Measurements from ENCODE around the gene CCDC78. TPM values are rescaled to one million over a fixed set of nuclear protein-coding genes. Genes with fewer than 3 reads are reported as not detected.

The CCDC78 gene
- total RNA-seq, 1 donor from 2014 or later = 7.6 TPM

DNA sequence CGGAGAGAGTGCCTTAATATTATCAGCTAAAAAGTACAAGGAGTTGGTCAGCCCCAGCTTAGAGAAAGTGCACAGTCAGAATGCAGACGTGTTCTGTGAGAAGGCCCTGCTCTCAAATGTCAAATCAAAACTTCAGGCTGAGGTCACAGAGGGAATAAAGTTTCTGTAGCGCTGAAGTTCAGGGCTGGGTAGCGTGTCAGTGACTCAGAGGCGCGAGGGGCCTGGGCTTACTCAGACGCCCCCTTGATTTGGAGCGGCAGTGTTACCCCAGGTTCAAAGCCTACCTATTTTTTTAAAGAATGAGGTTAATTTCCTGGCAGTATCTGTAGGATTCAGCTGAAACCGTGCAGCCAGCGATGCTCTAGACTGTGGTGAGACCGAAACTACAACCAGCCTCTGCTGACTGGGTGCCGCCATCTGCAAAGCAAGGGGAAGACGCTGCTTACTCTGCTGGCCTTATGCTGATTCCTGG lies 9.8 kb upstream of the CCDC78 start:
- H3K4me3 ChIP-seq = no peak overlapping the region
- H3K9me3 ChIP-seq = no peaks in the 10 kb centered on the region
- DNase-seq (ENCODE audit: extremely low spot score in 2 of 2) = no peak
- H3K4me1 ChIP-seq = peaks cover 23% of the 10 kb centered on the region
- TF ChIP-seq, protein P1, sequence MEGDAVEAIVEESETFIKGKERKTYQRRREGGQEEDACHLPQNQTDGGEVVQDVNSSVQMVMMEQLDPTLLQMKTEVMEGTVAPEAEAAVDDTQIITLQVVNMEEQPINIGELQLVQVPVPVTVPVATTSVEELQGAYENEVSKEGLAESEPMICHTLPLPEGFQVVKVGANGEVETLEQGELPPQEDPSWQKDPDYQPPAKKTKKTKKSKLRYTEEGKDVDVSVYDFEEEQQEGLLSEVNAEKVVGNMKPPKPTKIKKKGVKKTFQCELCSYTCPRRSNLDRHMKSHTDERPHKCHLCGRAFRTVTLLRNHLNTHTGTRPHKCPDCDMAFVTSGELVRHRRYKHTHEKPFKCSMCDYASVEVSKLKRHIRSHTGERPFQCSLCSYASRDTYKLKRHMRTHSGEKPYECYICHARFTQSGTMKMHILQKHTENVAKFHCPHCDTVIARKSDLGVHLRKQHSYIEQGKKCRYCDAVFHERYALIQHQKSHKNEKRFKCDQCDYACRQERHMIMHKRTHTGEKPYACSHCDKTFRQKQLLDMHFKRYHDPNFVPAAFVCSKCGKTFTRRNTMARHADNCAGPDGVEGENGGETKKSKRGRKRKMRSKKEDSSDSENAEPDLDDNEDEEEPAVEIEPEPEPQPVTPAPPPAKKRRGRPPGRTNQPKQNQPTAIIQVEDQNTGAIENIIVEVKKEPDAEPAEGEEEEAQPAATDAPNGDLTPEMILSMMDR (IDR thresholded peaks at IDR 0.05) = no peak
- TF ChIP-seq POLR2A (IDR thresholded peaks at IDR 0.05) (no peak), POLR2AphosphoS5 (IDR thresholded peaks at IDR 0.05; ENCODE audit: insufficient read depth in 1 of 2, low read depth in 1 of 2) (no peak)
- intact Hi-C loops (cut with DNase I) = no loop called here
- no peak overlapping the region for H3K27ac ChIP-seq
- no peaks in the 10 kb centered on the region for H3K27me3 ChIP-seq
- peaks cover 0 to 44% of the 10 kb centered on the region in 2 donors for H3K36me3 ChIP-seq

DNA sequence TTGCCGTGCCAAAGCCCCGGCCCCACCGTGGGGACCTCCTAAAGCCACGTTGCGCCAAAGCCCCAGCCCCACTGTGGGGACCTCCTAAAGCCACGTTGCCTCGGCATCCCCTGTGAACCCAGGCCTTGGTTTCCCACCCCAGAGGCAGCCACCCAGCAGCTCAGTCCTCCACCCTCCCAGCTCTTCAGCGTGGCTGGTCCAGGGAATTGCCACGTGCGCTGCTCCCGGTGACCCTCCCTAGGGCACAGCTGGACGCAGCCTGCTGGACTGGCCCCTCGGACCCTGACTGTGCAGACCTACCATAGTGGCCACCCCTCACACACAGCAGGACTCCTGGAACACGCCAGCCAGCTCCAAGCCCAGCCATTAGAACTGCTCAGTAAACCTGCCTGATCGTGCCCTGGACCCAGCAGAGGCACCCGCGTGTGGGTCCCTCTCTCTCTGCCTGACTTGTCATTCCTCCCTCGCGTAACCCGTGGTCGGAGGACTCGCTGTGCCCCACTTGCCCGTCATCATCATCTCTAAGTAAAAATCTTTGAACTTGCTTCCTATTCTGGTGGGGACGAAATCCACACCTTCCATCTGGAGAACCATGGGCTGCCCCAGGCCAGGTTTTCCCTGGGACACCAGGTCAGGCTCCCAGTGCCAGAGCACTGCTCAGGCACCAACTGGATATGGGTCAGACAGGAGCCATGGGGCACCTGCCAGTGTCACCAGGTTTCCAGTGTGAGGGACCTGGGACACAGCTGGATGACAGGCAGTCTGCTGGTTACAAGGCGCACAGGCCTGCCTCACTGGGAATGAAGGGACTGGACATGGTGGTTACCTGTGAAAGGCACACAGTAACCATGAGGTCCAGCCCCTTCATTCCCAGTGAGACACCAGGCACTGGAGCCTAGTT lies 9.0 kb upstream of the CCDC78 start:
- Histone ChIP-seq H3K27me3 (no peaks in the 10 kb centered on the region), H3K36me3 (peaks cover 0 to 44% of the 10 kb centered on the region in 2 donors), H3K27ac (no peak overlapping the region), H3K4me1 (peaks cover 19% of the 10 kb centered on the region), H3K4me3 (no peak overlapping the region), H3K9me3 (no peaks in the 10 kb centered on the region)
- no peak for DNase-seq (ENCODE audit: extremely low spot score in 2 of 2)
- TF ChIP-seq POLR2AphosphoS5 (IDR thresholded peaks at IDR 0.05; ENCODE audit: insufficient read depth in 1 of 2, low read depth in 1 of 2) (no peak), POLR2A (IDR thresholded peaks at IDR 0.05) (no peak)
- TF ChIP-seq, protein P1 (IDR thresholded peaks at IDR 0.05) = no peak
- intact Hi-C loops (cut with DNase I) = no loop called here

DNA sequence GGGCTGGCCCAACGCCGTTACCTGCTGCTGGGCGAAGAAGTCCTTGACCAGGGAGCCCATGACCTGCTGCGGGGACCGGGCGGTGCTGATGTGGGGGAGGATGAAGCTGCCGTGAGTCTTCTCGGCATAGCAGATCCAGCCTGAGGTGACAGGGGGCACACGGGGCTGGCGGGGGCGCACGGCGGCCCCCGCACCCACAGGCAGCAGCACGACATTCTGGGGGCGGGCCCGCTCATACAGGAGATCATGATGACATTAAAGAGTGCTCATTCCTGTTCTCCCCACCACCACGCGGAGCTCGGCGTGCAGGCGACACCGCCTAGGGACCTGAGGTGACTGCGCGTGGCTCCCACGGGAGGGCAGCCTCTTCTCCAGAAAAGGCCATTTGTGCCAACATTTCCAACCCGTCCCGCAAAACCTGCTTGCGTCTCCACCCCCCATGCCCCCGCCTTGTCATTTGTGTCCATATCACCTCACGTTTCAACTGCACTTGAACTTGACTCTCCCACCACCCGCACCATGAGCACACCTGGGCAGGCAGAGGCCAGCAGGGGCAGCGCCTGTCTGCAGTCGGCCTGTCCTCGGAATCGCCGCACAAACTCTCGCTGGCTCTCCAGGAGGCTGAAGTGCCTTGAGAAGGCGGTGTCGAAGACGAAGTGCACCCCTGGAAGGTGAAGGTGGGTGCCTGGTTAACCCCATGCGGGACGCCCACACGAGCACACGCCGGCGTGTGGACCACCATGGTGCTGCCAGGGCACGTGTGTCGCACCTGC lies 8.2 kb upstream of the CCDC78 start:
- Histone ChIP-seq H3K36me3 (peaks cover 0 to 44% of the 10 kb centered on the region in 2 donors), H3K27me3 (no peaks in the 10 kb centered on the region), H3K4me3 (no peak overlapping the region), H3K27ac (no peak overlapping the region), H3K4me1 (peaks cover 11% of the 10 kb centered on the region), H3K9me3 (no peaks in the 10 kb centered on the region)
- no peak for DNase-seq (ENCODE audit: extremely low spot score in 2 of 2)
- TF ChIP-seq POLR2A (IDR thresholded peaks at IDR 0.05) = no peak
- TF ChIP-seq, protein P1 (IDR thresholded peaks at IDR 0.05) = no peak
- TF ChIP-seq POLR2AphosphoS5 (IDR thresholded peaks at IDR 0.05; ENCODE audit: insufficient read depth in 1 of 2, low read depth in 1 of 2) = no peak
- intact Hi-C loops (cut with DNase I) = no loop called here

DNA sequence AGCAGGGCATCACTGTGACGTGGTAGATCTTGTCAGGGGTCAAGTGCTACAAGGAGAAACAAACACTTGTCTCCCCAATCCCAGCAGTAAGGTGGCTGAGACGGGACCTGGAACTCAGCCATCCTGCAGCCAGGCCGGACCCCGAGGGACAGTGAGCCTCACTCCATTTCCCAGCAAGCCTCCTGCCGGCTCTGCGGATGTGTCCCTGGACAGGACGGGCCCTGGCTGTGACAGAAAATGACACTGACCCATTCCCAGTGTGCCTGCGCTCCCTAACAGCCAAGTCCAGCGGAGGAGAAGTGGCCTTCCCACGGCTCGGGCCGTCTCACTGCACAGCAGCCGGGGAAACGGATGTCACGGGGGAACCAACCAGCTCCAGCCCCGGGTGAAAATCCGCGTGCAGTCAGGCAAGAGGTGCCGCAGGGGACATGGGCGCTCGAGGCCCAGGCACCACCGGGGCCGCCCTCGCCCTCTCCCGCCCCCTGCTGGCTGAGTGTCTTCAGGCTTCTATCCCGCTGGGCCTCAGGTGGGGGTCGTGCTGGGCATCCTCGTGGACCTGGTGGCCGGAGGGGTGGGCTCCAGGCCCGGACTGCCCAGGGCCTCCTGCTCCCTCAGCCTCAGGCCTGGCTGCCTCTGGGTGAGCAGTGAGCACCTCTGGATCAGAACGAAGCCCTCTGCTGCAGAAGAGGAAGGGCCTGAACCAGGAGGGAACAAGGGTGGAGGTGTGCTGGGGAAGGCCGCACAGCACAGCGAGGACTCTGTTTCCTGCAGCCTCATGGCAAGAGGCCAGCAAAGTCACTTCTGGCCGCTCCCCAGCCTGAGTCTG lies 7.4 kb upstream of the CCDC78 start:
- H3K27me3 ChIP-seq = no peaks in the 10 kb centered on the region
- H3K9me3 ChIP-seq = no peaks in the 10 kb centered on the region
- DNase-seq (ENCODE audit: extremely low spot score in 2 of 2) = no peak
- TF ChIP-seq, protein P1 (IDR thresholded peaks at IDR 0.05) = no peak
- TF ChIP-seq POLR2AphosphoS5 (IDR thresholded peaks at IDR 0.05; ENCODE audit: insufficient read depth in 1 of 2, low read depth in 1 of 2) = no peak
- no peak for TF ChIP-seq POLR2A (IDR thresholded peaks at IDR 0.05)
- intact Hi-C loops (cut with DNase I) = no loop called here
- H3K27ac ChIP-seq = no peak overlapping the region
- H3K4me3 ChIP-seq = no peak overlapping the region
- peaks cover 16% of the 10 kb centered on the region for H3K4me1 ChIP-seq
- H3K36me3 ChIP-seq = peaks cover 0 to 44% of the 10 kb centered on the region in 2 donors
